Thyroid gland (tissue), 4 donors: ENCODE measurements around the gene ZFAND4. TPM values are rescaled to one million over a fixed set of nuclear protein-coding genes. Genes with fewer than 3 reads are reported as not detected.
A peak's percentile ranks its signal among the peaks of the same experiment; 100 is the strongest.
"Not testable (repeated sequence)": the region's sequence is repeated elsewhere in the genome, so short reads cannot be mapped to it uniquely, and the experiment has no call there.

Experiments used
- DNase-seq, 2 donors: peaks; one replicate each; pipeline ENCODE4 v3.0.0-alpha.2; 2019
- H3K27ac ChIP-seq, 3 donors: fragments of 200-600 bp; sonication (generic); 1 replicate in 2 of 3; 2 replicates in 1 of 3; pipeline ENCODE4 v1.5.1; 2016 to 2019; ENCODE audit warnings: mild to moderate bottlenecking in 1 of 3, moderate library complexity in 1 of 3
- H3K27me3 ChIP-seq: fragments of 200-600 bp; sonication (generic); one replicate; pipeline ENCODE4 v1.5.1; 2019
- H3K36me3 ChIP-seq, 2 donors: fragments of 200-600 bp; sonication (generic); one replicate each; pipeline ENCODE4 v1.5.1; 2016 to 2019
- H3K4me1 ChIP-seq, 2 donors: fragments of 200-600 bp; sonication (generic); one replicate each; pipeline ENCODE4 v1.5.1; 2017 to 2019
- H3K4me3 ChIP-seq, 3 donors: fragments of 200-600 bp; sonication (generic); replicated peaks in 1 of 3; 1 replicate in 2 of 3; 2 replicates in 1 of 3; pipeline ENCODE4 v1.5.1; 2016; ENCODE audit warnings: mild to moderate bottlenecking in 1 of 3
- H3K9me3 ChIP-seq: fragments of 200-600 bp; sonication (generic); one replicate; pipeline ENCODE4 v1.5.1; 2017
- POLR2A ChIP-seq, 2 donors: fragments of 450-650 bp; IDR thresholded peaks; one replicate each; pipeline ENCODE4 v1.6.1; 2017; ENCODE audit warnings: antibody characterized with exemption in 2 of 2, mild to moderate bottlenecking in 2 of 2, moderate library complexity in 1 of 2
- WGBS, 2 donors: methylation state at CpG; one replicate each; pipeline ENCODE4 v1.1.5; 2017; 5-methylcytosine and 5-hydroxymethylcytosine counted together
- intact Hi-C: fragments of 100-400 bp; cut with DNase I; formaldehyde crosslinking; loops from one replicate; pipeline ENCODE4 v1.15.1; 2023
- total RNA-seq, 4 donors: library from RNA; depleted of rRNA; stranded (reverse); fragments of >200 nt; gene quantifications; one replicate each; pipeline ENCODE4 v1.2.3, GENCODE V29; 2016
- TF ChIP-seq, protein P1 (sequence below), 6 experiments: fragments of 200-600 bp in 3 of 6; fragments of 450-650 bp in 3 of 6; sonication (generic) in 3 of 6; IDR thresholded peaks; one replicate each; pipeline ENCODE4 v1.5.1; 2016 to 2019; ENCODE audit warnings: antibody characterized with exemption in 6 of 6, mild to moderate bottlenecking in 2 of 6, inconsistent platforms in 1 of 6, moderate library complexity in 1 of 6

Gene ZFAND4
- total RNA-seq, result 10 to 100 TPM; 43.2 to 52.0 (median 49.9) TPM

DNA sequence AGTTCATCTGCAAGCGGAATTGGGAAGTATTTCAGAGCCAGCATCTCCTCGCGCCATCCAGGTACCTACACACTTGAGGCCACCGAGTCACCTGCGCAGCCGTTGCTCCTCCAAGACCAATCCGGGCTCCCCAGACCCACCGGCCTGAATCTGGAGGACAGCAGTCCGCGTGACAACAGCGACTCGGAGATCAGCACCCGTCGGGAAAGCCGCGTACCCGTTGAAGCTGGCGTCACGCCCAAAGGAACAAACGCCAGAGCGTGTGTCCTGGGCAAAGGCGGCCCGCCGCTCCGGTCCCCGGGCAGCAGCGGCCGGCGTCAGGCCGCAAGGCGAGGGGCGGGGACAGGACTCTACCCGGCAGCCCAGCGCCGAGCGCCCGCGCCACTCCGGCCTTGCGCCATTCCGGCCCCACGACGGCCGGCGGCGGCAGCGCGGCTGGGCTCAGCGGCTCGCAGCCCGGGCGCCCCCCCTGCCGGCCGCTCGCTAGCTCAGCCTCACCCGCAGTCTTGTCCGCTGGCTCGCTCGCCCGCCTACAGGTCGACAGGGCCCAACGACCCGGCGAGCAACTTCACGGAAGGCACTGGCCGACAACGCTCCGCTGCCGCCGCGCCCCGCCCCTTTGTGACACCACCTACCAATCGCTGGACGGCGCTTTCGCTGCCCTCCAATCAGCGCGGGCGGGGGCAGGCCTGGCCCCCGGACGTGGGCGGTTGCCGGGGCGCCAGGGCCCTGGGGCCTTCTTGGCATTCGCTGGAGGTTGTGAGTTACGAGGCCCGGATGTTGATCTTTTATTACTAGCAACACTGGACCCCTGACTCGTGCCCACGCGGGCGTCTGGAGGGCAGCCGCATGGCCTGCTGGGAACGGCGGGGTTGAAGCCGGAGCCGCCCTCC is at the start of gene ZFAND4:
ZFAND4 (minus strand) TSS at position 592 of the 893 bp plus-strand sequence. CDS start 9,047 bp downstream, outside the sequence.
- peaks cover 0 to 6% of the 10 kb centered on the region in 2 donors for H3K4me1 ChIP-seq
- intact Hi-C loops, result loop anchor here (10.0 kb wide), 1 partner anchor 208 kb away; no protein-coding TSS in a partner anchor
- peak; percentile 98 for DNase-seq
- WGBS, 2 donors, result 0 to 1% methylated on average over 32 to 53 of the region's 96 CpGs
- H3K9me3 ChIP-seq, result no peaks in the 10 kb centered on the region
- H3K4me3 ChIP-seq, result peak within 1 kb of the TSS; percentile 78 to 90 (median 81)
- TF ChIP-seq, protein P1, sequence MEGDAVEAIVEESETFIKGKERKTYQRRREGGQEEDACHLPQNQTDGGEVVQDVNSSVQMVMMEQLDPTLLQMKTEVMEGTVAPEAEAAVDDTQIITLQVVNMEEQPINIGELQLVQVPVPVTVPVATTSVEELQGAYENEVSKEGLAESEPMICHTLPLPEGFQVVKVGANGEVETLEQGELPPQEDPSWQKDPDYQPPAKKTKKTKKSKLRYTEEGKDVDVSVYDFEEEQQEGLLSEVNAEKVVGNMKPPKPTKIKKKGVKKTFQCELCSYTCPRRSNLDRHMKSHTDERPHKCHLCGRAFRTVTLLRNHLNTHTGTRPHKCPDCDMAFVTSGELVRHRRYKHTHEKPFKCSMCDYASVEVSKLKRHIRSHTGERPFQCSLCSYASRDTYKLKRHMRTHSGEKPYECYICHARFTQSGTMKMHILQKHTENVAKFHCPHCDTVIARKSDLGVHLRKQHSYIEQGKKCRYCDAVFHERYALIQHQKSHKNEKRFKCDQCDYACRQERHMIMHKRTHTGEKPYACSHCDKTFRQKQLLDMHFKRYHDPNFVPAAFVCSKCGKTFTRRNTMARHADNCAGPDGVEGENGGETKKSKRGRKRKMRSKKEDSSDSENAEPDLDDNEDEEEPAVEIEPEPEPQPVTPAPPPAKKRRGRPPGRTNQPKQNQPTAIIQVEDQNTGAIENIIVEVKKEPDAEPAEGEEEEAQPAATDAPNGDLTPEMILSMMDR (IDR thresholded peaks at IDR 0.05), result peak in 3 of 6 experiments; percentile 64 to 81 (median 80)
- peak in 1 of 2 donors; percentile 92 for TF ChIP-seq POLR2A (IDR thresholded peaks at IDR 0.05)
- H3K36me3 ChIP-seq, result no peaks in the 10 kb centered on the region
- H3K27me3 ChIP-seq, result no peaks in the 10 kb centered on the region
- H3K27ac ChIP-seq, result peak within 1 kb of the TSS; percentile 88 to 90 (median 89)

DNA sequence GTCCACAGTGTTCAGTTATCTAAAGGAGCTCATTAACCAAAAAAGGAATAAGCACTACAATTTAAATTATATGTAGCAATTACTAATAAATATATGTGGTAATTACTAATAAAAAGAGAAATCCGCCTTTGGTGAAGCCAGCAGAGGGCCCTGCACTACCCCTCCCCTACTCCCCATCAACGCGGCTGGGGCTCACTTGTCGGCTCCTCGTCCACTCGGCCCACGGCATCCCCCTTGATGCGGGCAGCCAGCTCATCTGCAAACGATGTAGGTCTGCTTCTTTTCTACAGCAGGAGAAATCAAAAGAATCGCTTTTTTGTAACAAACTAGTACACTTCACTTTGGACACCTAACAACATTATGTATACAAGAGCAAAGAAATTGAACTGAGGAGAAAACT is 48.9 kb upstream of the ZFAND4 start:
- H3K4me1 ChIP-seq, H3K36me3 ChIP-seq, H3K27ac ChIP-seq, H3K9me3 ChIP-seq, intact Hi-C loops, DNase-seq, H3K27me3 ChIP-seq, H3K4me3 ChIP-seq: not testable (repeated sequence)
- 55 to 64% methylated on average over 10 of the region's 10 CpGs for WGBS, 2 donors

DNA sequence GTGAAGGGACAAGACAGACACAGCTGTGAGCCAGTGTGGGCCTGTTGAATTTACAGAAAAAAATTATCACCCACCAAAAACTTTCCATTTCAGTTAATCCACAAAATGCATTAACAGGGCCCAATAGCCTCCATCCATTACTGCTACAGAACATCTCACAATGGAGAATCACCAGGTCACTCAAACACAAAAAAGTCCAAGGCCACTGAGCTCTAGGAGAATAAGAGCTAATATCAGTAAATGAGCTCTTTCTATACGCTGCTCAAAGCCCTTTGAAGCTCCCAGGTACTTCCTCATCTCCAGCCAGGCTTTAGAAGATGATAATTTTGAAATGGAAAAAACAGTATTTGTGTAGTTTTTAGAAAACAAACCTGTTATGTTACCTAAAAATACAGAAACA is 45.1 kb upstream of the ZFAND4 start:
- H3K4me3 ChIP-seq, H3K27me3 ChIP-seq, DNase-seq, H3K4me1 ChIP-seq, H3K9me3 ChIP-seq, H3K27ac ChIP-seq, intact Hi-C loops, H3K36me3 ChIP-seq: not testable (repeated sequence)
- 76 to 89% methylated on average over 1 of the region's 1 CpG for WGBS, 2 donors

DNA sequence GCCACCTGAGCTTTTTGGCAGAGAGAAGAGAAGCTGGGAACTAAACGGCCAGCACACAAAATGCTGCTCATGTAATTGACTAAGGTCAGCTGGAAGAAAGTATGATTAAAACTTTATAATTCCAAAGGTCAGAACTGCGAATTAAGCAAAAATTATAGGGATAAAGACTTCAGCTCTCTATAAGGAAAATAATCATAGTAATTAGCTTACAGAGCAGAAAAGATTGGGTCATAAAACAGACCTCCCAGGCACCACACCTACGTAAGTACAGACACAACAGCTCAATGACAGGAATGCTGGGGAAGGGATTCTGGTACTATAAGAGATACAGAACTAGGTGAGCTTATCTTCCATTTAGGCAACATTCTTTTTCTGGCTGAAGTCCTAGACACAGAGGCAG is 44.5 kb upstream of the ZFAND4 start:
- H3K4me1 ChIP-seq, H3K27me3 ChIP-seq, H3K36me3 ChIP-seq, H3K27ac ChIP-seq, intact Hi-C loops, H3K4me3 ChIP-seq, H3K9me3 ChIP-seq, DNase-seq: not testable (repeated sequence)
- WGBS, 2 donors, result 72 to 74% methylated on average over 3 of the region's 3 CpGs

DNA sequence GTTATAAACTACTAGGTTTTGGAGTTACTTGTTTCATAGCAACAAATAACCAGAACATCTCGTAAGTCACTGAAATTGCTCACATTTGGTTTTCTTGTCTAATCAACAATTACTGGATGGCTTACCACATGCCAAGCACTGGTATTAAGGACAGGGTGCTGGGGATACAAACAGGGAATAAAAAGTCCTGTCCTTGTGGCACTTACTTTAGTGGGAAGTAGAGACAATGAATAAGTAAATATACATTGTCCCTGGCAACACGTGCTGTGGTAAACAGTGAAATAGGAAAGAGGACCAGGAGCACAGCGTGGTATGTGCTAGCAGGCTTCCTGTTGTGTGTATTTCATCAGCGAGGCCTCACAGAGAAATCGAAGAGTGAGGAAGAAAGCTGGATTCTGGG is 38.7 kb upstream of the ZFAND4 start:
- H3K9me3 ChIP-seq, H3K36me3 ChIP-seq, DNase-seq, H3K4me1 ChIP-seq, H3K27me3 ChIP-seq, H3K27ac ChIP-seq, intact Hi-C loops, H3K4me3 ChIP-seq: not testable (repeated sequence)
- WGBS, 2 donors, result 68% methylated on average over 3 to 4 of the region's 5 CpGs

DNA sequence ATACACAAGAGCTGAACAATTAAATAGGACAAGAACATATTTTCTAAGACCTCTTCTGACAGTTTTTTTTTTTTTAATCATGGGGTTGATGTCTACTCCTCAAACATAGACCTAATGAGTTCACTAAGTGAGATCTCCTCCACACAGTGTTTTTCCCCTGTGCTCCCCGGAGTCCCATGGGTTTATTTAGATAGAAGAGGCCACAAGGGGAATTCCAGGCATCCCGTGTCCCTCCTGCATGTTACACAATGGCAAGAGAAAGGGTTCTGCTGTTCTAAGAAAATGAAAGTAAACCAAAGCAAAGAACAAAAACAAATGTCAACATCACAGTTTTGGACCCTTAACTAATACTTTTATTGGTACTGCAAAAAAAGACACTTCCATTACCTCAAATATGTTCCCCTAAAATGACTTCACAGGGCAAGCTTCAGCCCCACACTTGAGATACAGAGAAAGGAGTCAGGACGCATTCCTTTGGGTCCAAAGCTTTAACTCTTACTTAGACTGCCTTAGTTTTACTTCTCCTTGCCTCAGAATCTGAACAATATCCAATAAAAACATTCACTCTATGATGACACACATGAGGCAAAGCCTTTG is 37.7 kb upstream of the ZFAND4 start:
- H3K27me3 ChIP-seq, intact Hi-C loops, DNase-seq, H3K9me3 ChIP-seq, H3K27ac ChIP-seq, H3K4me3 ChIP-seq, H3K4me1 ChIP-seq, H3K36me3 ChIP-seq: not testable (repeated sequence)
- 23 to 30% methylated on average over 3 of the region's 3 CpGs for WGBS, 2 donors

DNA sequence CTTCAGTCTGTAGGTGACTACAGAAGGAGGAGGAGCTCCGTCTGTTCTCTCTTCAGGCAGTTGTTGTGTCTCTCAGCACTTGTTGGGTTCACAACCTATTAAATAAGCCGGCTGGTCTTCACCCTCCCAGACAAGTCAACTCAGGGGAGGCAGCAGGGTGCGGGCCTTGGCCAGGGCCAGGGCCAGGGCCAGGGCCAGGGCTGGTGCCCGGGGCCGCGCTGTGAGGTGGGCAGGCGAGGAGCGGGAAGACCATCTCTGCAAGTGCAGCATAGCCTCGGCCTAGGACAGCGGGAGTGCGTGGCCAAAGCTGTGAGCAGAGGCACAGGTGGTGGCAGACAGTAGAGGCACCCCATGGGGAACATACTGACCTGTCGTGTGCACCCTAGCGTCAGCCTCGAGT is 5.9 kb upstream of the ZFAND4 start:
- not testable (repeated sequence) for H3K27me3 ChIP-seq, H3K4me3 ChIP-seq, H3K9me3 ChIP-seq, H3K36me3 ChIP-seq, H3K4me1 ChIP-seq, H3K27ac ChIP-seq, DNase-seq
- intact Hi-C loops, result loop anchor here (10.0 kb wide), 1 partner anchor 214 kb away; no protein-coding TSS in a partner anchor
- 83% methylated on average over 4 to 6 of the region's 14 CpGs for WGBS, 2 donors

DNA sequence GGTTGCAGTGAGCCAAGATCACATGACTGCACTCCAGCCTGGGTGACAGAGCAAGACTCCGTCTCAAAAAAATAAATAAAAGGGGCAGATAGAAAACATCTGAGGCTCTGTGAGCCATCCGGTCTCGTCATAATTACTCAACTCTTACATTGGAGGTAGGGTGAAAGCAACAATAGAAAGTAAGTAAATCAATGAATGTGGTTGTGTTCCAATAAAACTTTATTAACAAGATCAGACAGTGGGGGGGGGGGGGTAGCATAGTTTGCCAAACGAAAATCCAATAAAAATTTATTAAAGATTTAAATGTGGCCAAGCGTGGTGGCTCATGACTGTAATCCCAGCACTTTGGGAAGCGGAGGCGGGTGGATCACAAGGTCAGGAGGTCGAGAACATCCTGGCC is 2.8 kb upstream of the ZFAND4 start:
- no peak for DNase-seq
- peaks cover 0 to 6% of the 10 kb centered on the region in 2 donors for H3K4me1 ChIP-seq
- H3K27me3 ChIP-seq, result no peaks in the 10 kb centered on the region
- WGBS, 2 donors, result 90 to 92% methylated on average over 8 of the region's 8 CpGs
- H3K27ac ChIP-seq, result no peak overlapping the region
- H3K4me3 ChIP-seq, result no peak overlapping the region
- intact Hi-C loops, result loop anchor here (10.0 kb wide), 1 partner anchor 211 kb away; no protein-coding TSS in a partner anchor
- no peak for TF ChIP-seq POLR2A (IDR thresholded peaks at IDR 0.05)
- TF ChIP-seq, protein P1 (IDR thresholded peaks at IDR 0.05), result no peak
- H3K36me3 ChIP-seq, result no peaks in the 10 kb centered on the region
- no peaks in the 10 kb centered on the region for H3K9me3 ChIP-seq
